A172 (cell line): Measurements from ENCODE around the gene ZNF516. TPM values are rescaled to one million over a fixed set of nuclear protein-coding genes. Genes with fewer than 3 reads are reported as not detected.
A peak's percentile ranks its signal among the peaks of the same experiment; 100 is the strongest.

ENCODE experiments used
- DNase-seq: peaks from one replicate; pipeline ENCODE4 v3.0.0-alpha.2; 2015; ENCODE audit warnings: low spot score
- total RNA-seq: library from RNA; depleted of rRNA; stranded (reverse); fragments of >200 nt; shearing (Covaris generic); gene quantifications from 2 replicates; pipeline ENCODE4 v1.2.3, GENCODE V29; 2014

ZNF516 gene
- total RNA-seq, 1 experiment from 2014 or later, result 4.8 TPM

GRCh38 chr18:76402026-76402990 lies 92.7 kb downstream of the ZNF516 start:
- no peak for DNase-seq

GRCh38 chr18:76401498-76401897 lies 93.5 kb downstream of the ZNF516 start:
- DNase-seq, result no peak

- no peak for DNase-seq
Observed at GRCh38 chr18:76399613-76400391, 95.2 kb downstream of the ZNF516 start.

- peak; percentile 46 for DNase-seq
Observed at GRCh38 chr18:76398896-76399612, 96.0 kb downstream of the ZNF516 start.

- DNase-seq, result no peak
Observed at GRCh38 chr18:76398295-76398694, 96.7 kb downstream of the ZNF516 start.

- DNase-seq, result no peak
Observed at GRCh38 chr18:76397631-76398030, 97.4 kb downstream of the ZNF516 start.

- no peak for DNase-seq
Observed at GRCh38 chr18:76396792-76397191, 98.2 kb downstream of the ZNF516 start.

GRCh38 chr18:76395609-76396008 lies 99.4 kb downstream of the ZNF516 start:
- DNase-seq, result no peak

- no peak for DNase-seq
Observed at GRCh38 chr18:76394780-76395476, 100.1 kb downstream of the ZNF516 start.

- no peak for DNase-seq
Observed at GRCh38 chr18:76392349-76392748, 102.7 kb downstream of the ZNF516 start.

GRCh38 chr18:76391746-76392145 lies 103.3 kb downstream of the ZNF516 start:
- DNase-seq, result no peak

- no peak for DNase-seq
Observed at GRCh38 chr18:76391038-76391437, 104.0 kb downstream of the ZNF516 start.

GRCh38 chr18:76390452-76391035 lies 104.5 kb downstream of the ZNF516 start:
- no peak for DNase-seq

- no peak for DNase-seq
Observed at GRCh38 chr18:76389716-76390115, 105.3 kb downstream of the ZNF516 start.

- no peak for DNase-seq
Observed at GRCh38 chr18:76388891-76389423, 106.1 kb downstream of the ZNF516 start.

- no peak for DNase-seq
Observed at GRCh38 chr18:76388261-76388660, 106.8 kb downstream of the ZNF516 start.

- DNase-seq, result no peak
Observed at GRCh38 chr18:76387608-76388007, 107.4 kb downstream of the ZNF516 start.

GRCh38 chr18:76386886-76387285 lies 108.2 kb downstream of the ZNF516 start:
- no peak for DNase-seq

- DNase-seq, result no peak
Observed at GRCh38 chr18:76386071-76386470, 109.0 kb downstream of the ZNF516 start.

- DNase-seq, result no peak
Observed at GRCh38 chr18:76385681-76385975, 109.4 kb downstream of the ZNF516 start.
